H9 (cell line): ENCODE results near the gene PLCG1. TPM values are rescaled to one million over a fixed set of nuclear protein-coding genes. Genes with fewer than 3 reads are reported as not detected.
"Not testable (repeated sequence)": the region's sequence is repeated elsewhere in the genome, so short reads cannot be mapped to it uniquely, and the experiment has no call there.

Experiments
- DNase-seq: peaks from one replicate; pipeline ENCODE4 v3.0.0-alpha.2; 2017
- H2AFZ ChIP-seq: one replicate; pipeline ENCODE4 v1.6.1; 2013; ENCODE audit warnings: mild to moderate bottlenecking, low read length, control low read depth, moderate library complexity
- H2AK5ac ChIP-seq: 2 replicates; pipeline ENCODE4 v1.6.1; 2013; ENCODE audit warnings: low read length, control low read depth, mixed read lengths; ENCODE audit not compliant: insufficient read length
- H2BK120ac ChIP-seq: one replicate; pipeline ENCODE4 v1.6.1; 2013; ENCODE audit warnings: low read depth, mild to moderate bottlenecking, low read length, control low read depth, inconsistent platforms; ENCODE audit not compliant: poor library complexity, severe bottlenecking
- H2BK12ac ChIP-seq: 2 replicates; pipeline ENCODE4 v1.6.1; 2013; ENCODE audit warnings: low read length, control low read depth, mixed read lengths, low read depth; ENCODE audit not compliant: insufficient read length
- H2BK15ac ChIP-seq: 2 replicates; pipeline ENCODE4 v1.6.1; 2013; ENCODE audit warnings: low read depth, low read length, control low read depth
- H2BK20ac ChIP-seq: one replicate; pipeline ENCODE4 v1.6.1; 2013; ENCODE audit warnings: low read depth, mild to moderate bottlenecking, low read length, control low read depth, inconsistent platforms; ENCODE audit not compliant: poor library complexity, severe bottlenecking
- H2BK5ac ChIP-seq: 2 replicates; pipeline ENCODE4 v1.6.1; 2013; ENCODE audit warnings: low read length, control low read depth, mixed read lengths; ENCODE audit not compliant: insufficient read length
- H3K14ac ChIP-seq: 2 replicates; pipeline ENCODE4 v1.6.1; 2013; ENCODE audit warnings: low read length, control low read depth; ENCODE audit not compliant: insufficient read depth
- H3K18ac ChIP-seq: 2 replicates; pipeline ENCODE4 v1.6.1; 2013; ENCODE audit warnings: low read depth, mild to moderate bottlenecking, mixed read lengths, low read length, control low read depth; ENCODE audit not compliant: insufficient read length
- H3K23ac ChIP-seq: 2 replicates; pipeline ENCODE4 v1.6.1; 2013; ENCODE audit warnings: low read length, control low read depth, mixed read lengths, low read depth; ENCODE audit not compliant: insufficient read length
- H3K23me2 ChIP-seq: 2 replicates; pipeline ENCODE4 v1.6.1; 2013; ENCODE audit warnings: low read depth, mild to moderate bottlenecking, mixed read lengths, low read length, control low read depth; ENCODE audit not compliant: insufficient read length, poor library complexity, severe bottlenecking
- H3K27ac ChIP-seq: 2 replicates; pipeline ENCODE4 v1.5.1; 2013; ENCODE audit warnings: low read length, control low read depth, mixed read lengths, low read depth; ENCODE audit not compliant: insufficient read length
- H3K27me3 ChIP-seq: 2 replicates; pipeline ENCODE4 v1.6.1; 2013; ENCODE audit warnings: low read length, control low read depth, inconsistent platforms; ENCODE audit not compliant: insufficient read depth
- H3K4ac ChIP-seq: 2 replicates; pipeline ENCODE4 v1.6.1; 2013; ENCODE audit warnings: low read depth, mild to moderate bottlenecking, control low read depth, inconsistent platforms, low read length, moderate library complexity
- H3K4me1 ChIP-seq: 2 replicates; pipeline ENCODE4 v1.6.1; 2013; ENCODE audit warnings: low read length, control low read depth, inconsistent platforms; ENCODE audit not compliant: insufficient read depth
- H3K4me2 ChIP-seq: 2 replicates; pipeline ENCODE4 v1.6.1; 2013; ENCODE audit warnings: low read length, control low read depth, mixed read lengths; ENCODE audit not compliant: insufficient read length, insufficient read depth
- H3K56ac ChIP-seq: 2 replicates; pipeline ENCODE4 v1.6.1; 2013; ENCODE audit warnings: low read depth, mild to moderate bottlenecking, mixed read lengths, low read length, control low read depth; ENCODE audit not compliant: insufficient read length
- H3K79me1 ChIP-seq: 2 replicates; pipeline ENCODE4 v1.6.1; 2013; ENCODE audit warnings: low read depth, mild to moderate bottlenecking, moderate library complexity, low read length, control low read depth, inconsistent platforms; ENCODE audit not compliant: insufficient read depth, poor library complexity, severe bottlenecking
- H3K79me2 ChIP-seq: 2 replicates; pipeline ENCODE4 v1.6.1; 2013; ENCODE audit warnings: low read length, control low read depth, inconsistent platforms; ENCODE audit not compliant: insufficient read depth
- H3K9ac ChIP-seq: 2 replicates; pipeline ENCODE4 v1.6.1; 2013; ENCODE audit warnings: low read length, control low read depth, mixed read lengths; ENCODE audit not compliant: insufficient read length; ENCODE audit errors: extremely low read depth
- H3K9me3 ChIP-seq: one replicate; pipeline ENCODE4 v1.6.1; 2013; ENCODE audit warnings: low read depth, low read length, inconsistent platforms; ENCODE audit not compliant: control insufficient read depth
- H3T11ph ChIP-seq: one replicate; pipeline ENCODE4 v1.6.1; 2013; ENCODE audit warnings: mild to moderate bottlenecking, low read length, control low read depth, inconsistent platforms
- H4K20me1 ChIP-seq: one replicate; pipeline ENCODE4 v1.6.1; 2013; ENCODE audit not compliant: control insufficient read depth, insufficient read length, insufficient read depth
- H4K5ac ChIP-seq: 2 replicates; pipeline ENCODE4 v1.6.1; 2013; ENCODE audit warnings: low read depth, mild to moderate bottlenecking, mixed read lengths, low read length, control low read depth; ENCODE audit not compliant: insufficient read length
- H4K8ac ChIP-seq: replicated peaks from 2 replicates; pipeline ENCODE4 v1.6.1; 2013; ENCODE audit warnings: low read length, control low read depth, mixed read lengths, low read depth; ENCODE audit not compliant: insufficient read length
- H4K91ac ChIP-seq: 2 replicates; pipeline ENCODE4 v1.6.1; 2013; ENCODE audit warnings: low read depth, mild to moderate bottlenecking, moderate library complexity, mixed read lengths, low read length, control low read depth; ENCODE audit not compliant: insufficient read length
- H3K27ac Mint-ChIP-seq, 3 experiments: 2 replicates in 2 of 3; 3 replicates in 1 of 3; pipeline ENCODE4 v1.8.0; 2020 to 2021; ENCODE audit warnings: mixed read lengths in 3 of 3, mild to moderate bottlenecking in 1 of 3, moderate library complexity in 1 of 3
- H3K27me3 Mint-ChIP-seq: 2 replicates; pipeline ENCODE4 v1.8.0; 2021; ENCODE audit warnings: low read depth, mild to moderate bottlenecking, moderate library complexity, mixed read lengths
- H3K36me3 Mint-ChIP-seq, 3 experiments: 2 replicates in 2 of 3; 3 replicates in 1 of 3; pipeline ENCODE4 v1.8.0; 2020 to 2021; ENCODE audit warnings: low read depth in 3 of 3, mixed read lengths in 3 of 3; ENCODE audit not compliant: insufficient read depth in 1 of 3
- H3K4me1 Mint-ChIP-seq, 2 experiments: 2 replicates each; pipeline ENCODE4 v1.8.0; 2020; ENCODE audit warnings: mixed read lengths in 2 of 2
- H3K4me3 Mint-ChIP-seq, 2 experiments: 2 replicates in 1 of 2; 3 replicates in 1 of 2; pipeline ENCODE4 v1.8.0; 2020 to 2021; ENCODE audit warnings: mild to moderate bottlenecking in 2 of 2, mixed read lengths in 2 of 2, moderate library complexity in 1 of 2
- H3K9me3 Mint-ChIP-seq, 2 experiments: 2 replicates in 1 of 2; 3 replicates in 1 of 2; pipeline ENCODE4 v1.8.0; 2020; ENCODE audit warnings: mild to moderate bottlenecking in 2 of 2, mixed read lengths in 2 of 2, moderate library complexity in 1 of 2
- CTCF ChIP-seq: fragments of 200-600 bp; sonication (generic); conservative IDR thresholded peaks from 3 replicates; pipeline ENCODE4 v1.8.0; 2021; ENCODE audit warnings: antibody characterized with exemption, mild to moderate bottlenecking
- WGBS: extraction: QIAGEN DNeasy Blood & Tissue Kit; methylation state at CpG from one replicate; pipeline ENCODE4 v1.1.7; 2013; ENCODE audit warnings: missing lambda C conversion rate, low lambda C conversion rate, mixed read lengths; ENCODE audit not compliant: insufficient read length; ENCODE audit errors: extremely low coverage; 5-methylcytosine and 5-hydroxymethylcytosine counted together
- total RNA-seq: library from RNA; stranded (reverse); gene quantifications from 2 replicates; pipeline ENCODE4 v1.2.1, GENCODE V29; 2021

PLCG1 gene
- total RNA-seq, 1 experiment from 2014 or later, result 171 TPM

- Histone ChIP-seq H3T11ph (no peak overlapping the region), H4K91ac (no peak overlapping the region), H2BK12ac (no peak overlapping the region), H3K4me2 (no peak overlapping the region), H2BK5ac (no peak overlapping the region), H3K9ac (no peak overlapping the region), H3K4ac (no peak overlapping the region), H2BK120ac (no peak overlapping the region), H4K8ac (no peak overlapping the region), H3K79me2 (no peaks in the 10 kb centered on the region; the same call in 1 of the 2 replicates), H3K4me1 (no peaks in the 10 kb centered on the region), H3K56ac (no peak overlapping the region), H2BK15ac (no peak overlapping the region), H3K14ac (no peak overlapping the region), H3K23me2 (no peaks in the 10 kb centered on the region), H2BK20ac (no peak overlapping the region), H3K27ac (no peak overlapping the region), H3K79me1 (no peaks in the 10 kb centered on the region), H2AK5ac (no peak overlapping the region), H2AFZ (no peak overlapping the region), H3K23ac (no peak overlapping the region), H4K5ac (no peak overlapping the region), H3K9me3 (no peaks in the 10 kb centered on the region), H3K18ac (no peak overlapping the region), H4K20me1 (no peaks in the 10 kb centered on the region), H3K27me3 (no peaks in the 10 kb centered on the region)
- WGBS, result no CpG with 5 or more reads among the region's 6 CpGs
- no peak for TF ChIP-seq CTCF
- H3K36me3 Mint-ChIP-seq, result peaks cover 48 to 91% (median 89%) of the 10 kb centered on the region in 3 experiments; a peak in 6 of 7 replicates
- no peak for DNase-seq
- H3K9me3 Mint-ChIP-seq, result no peaks in the 10 kb centered on the region
- H3K4me1 Mint-ChIP-seq, result no peaks in the 10 kb centered on the region
- H3K27ac Mint-ChIP-seq, result no peak overlapping the region
- no peak overlapping the region for H3K4me3 Mint-ChIP-seq
- no peaks in the 10 kb centered on the region for H3K27me3 Mint-ChIP-seq
These were observed 20.9 kb upstream of the PLCG1 start for GRCh38 chr20:41116282-41116956.

GRCh38 chr20:41118159-41118558, 19.2 kb upstream of the PLCG1 start:
- H3K27me3 ChIP-seq, H4K8ac ChIP-seq, H3K79me2 ChIP-seq, H3K4me2 ChIP-seq, H3K23me2 ChIP-seq, H2BK12ac ChIP-seq, H3K27ac Mint-ChIP-seq, H3K9me3 Mint-ChIP-seq, H3K4ac ChIP-seq, H3K4me1 ChIP-seq, H3K27me3 Mint-ChIP-seq, H2BK5ac ChIP-seq, H3K14ac ChIP-seq, H4K5ac ChIP-seq, H2AFZ ChIP-seq, H2AK5ac ChIP-seq, H2BK15ac ChIP-seq, H2BK20ac ChIP-seq, H3K4me1 Mint-ChIP-seq, H3K9ac ChIP-seq, H2BK120ac ChIP-seq, H3K4me3 Mint-ChIP-seq, DNase-seq, H3K9me3 ChIP-seq, H4K91ac ChIP-seq, H3T11ph ChIP-seq, H3K27ac ChIP-seq, H3K56ac ChIP-seq, H3K18ac ChIP-seq, H3K23ac ChIP-seq, H4K20me1 ChIP-seq, H3K79me1 ChIP-seq: not testable (repeated sequence)
- WGBS, result no CpG with 5 or more reads among the region's 6 CpGs
- H3K36me3 Mint-ChIP-seq, result peaks cover 50 to 91% (median 87%) of the 10 kb centered on the region in 3 experiments; a peak in 6 of 7 replicates
